ENCODE data around the gene RASGEF1B. TPM values are rescaled to one million over a fixed set of nuclear protein-coding genes. Genes with fewer than 3 reads are reported as not detected.

RASGEF1B gene
- total RNA-seq, 1 donor from 2014 or later: 7.2 TPM

- Mint-ChIP-seq H3K9me3 (no peaks in the 10 kb centered on the region), H3K4me3 (no peak overlapping the region), H3K27me3 (ENCODE audit: low read depth) (peaks cover 28% of the 10 kb centered on the region), H3K27ac (no peak overlapping the region), H3K36me3 (no peaks in the 10 kb centered on the region), H3K4me1 (peaks cover 68% of the 10 kb centered on the region)
- TF ChIP-seq CTCF (IDR thresholded peaks at IDR 0.05; ENCODE audit: unreplicated experiment): peak; percentile 53
- DNase-seq (ENCODE audit: low spot score in 2 of 2, unreplicated experiment in 2 of 2): no peak
Observed at GRCh38 chr4:81467672-81467964, 4.1 kb downstream of the RASGEF1B start.

GRCh38 chr4:81466841-81467671 is 4.7 kb downstream of the RASGEF1B start:
- peak overlapping the region; percentile 71 for H3K27ac Mint-ChIP-seq
- H3K4me3 Mint-ChIP-seq: no peak overlapping the region
- peak; percentile 95 for TF ChIP-seq CTCF (IDR thresholded peaks at IDR 0.05; ENCODE audit: unreplicated experiment)
- peaks cover 23% of the 10 kb centered on the region for H3K27me3 Mint-ChIP-seq (ENCODE audit: low read depth)
- peaks cover 69% of the 10 kb centered on the region for H3K4me1 Mint-ChIP-seq
- peak; percentile 24 to 80 for DNase-seq (ENCODE audit: low spot score in 2 of 2, unreplicated experiment in 2 of 2)
- no peaks in the 10 kb centered on the region for H3K36me3 Mint-ChIP-seq
- no peaks in the 10 kb centered on the region for H3K9me3 Mint-ChIP-seq

GRCh38 chr4:81465406-81466340 is 6.0 kb downstream of the RASGEF1B start:
- peaks cover 71% of the 10 kb centered on the region for H3K4me1 Mint-ChIP-seq
- no peaks in the 10 kb centered on the region for H3K36me3 Mint-ChIP-seq
- H3K27me3 Mint-ChIP-seq (ENCODE audit: low read depth): peaks cover 18% of the 10 kb centered on the region
- H3K9me3 Mint-ChIP-seq: no peaks in the 10 kb centered on the region
- H3K27ac Mint-ChIP-seq: peak overlapping the region; percentile 82
- no peak for TF ChIP-seq CTCF (IDR thresholded peaks at IDR 0.05; ENCODE audit: unreplicated experiment)
- no peak for DNase-seq (ENCODE audit: low spot score in 2 of 2, unreplicated experiment in 2 of 2)
- H3K4me3 Mint-ChIP-seq: no peak overlapping the region

GRCh38 chr4:81460834-81461233 is 10.9 kb downstream of the RASGEF1B start:
- Mint-ChIP-seq H3K27ac (no peak overlapping the region), H3K4me1 (peaks cover 71% of the 10 kb centered on the region), H3K9me3 (no peaks in the 10 kb centered on the region), H3K4me3 (no peak overlapping the region), H3K27me3 (ENCODE audit: low read depth) (no peaks in the 10 kb centered on the region), H3K36me3 (no peaks in the 10 kb centered on the region)
- no peak for TF ChIP-seq CTCF (IDR thresholded peaks at IDR 0.05; ENCODE audit: unreplicated experiment)
- DNase-seq (ENCODE audit: low spot score in 2 of 2, unreplicated experiment in 2 of 2): no peak

GRCh38 chr4:81460191-81460701 is 11.5 kb downstream of the RASGEF1B start:
- no peak for DNase-seq (ENCODE audit: low spot score in 2 of 2, unreplicated experiment in 2 of 2)
- Mint-ChIP-seq H3K36me3 (no peaks in the 10 kb centered on the region), H3K9me3 (no peaks in the 10 kb centered on the region), H3K27ac (no peak overlapping the region), H3K27me3 (ENCODE audit: low read depth) (no peaks in the 10 kb centered on the region), H3K4me3 (no peak overlapping the region), H3K4me1 (peaks cover 68% of the 10 kb centered on the region)
- TF ChIP-seq CTCF (IDR thresholded peaks at IDR 0.05; ENCODE audit: unreplicated experiment): no peak
